Erythroblast (primary cell): ENCODE results near the gene C15orf39.

Source experiments
- GATA1 ChIP-seq: IDR thresholded peaks from 2 replicates; pipeline ENCODE4 v1.6.1; 2011; ENCODE audit warnings: low read depth, mild to moderate bottlenecking, control low read depth, low read length, moderate library complexity
- POLR2A ChIP-seq: IDR thresholded peaks from 2 replicates; pipeline ENCODE4 v1.6.1; 2011; ENCODE audit warnings: mild to moderate bottlenecking, low read length

DNA sequence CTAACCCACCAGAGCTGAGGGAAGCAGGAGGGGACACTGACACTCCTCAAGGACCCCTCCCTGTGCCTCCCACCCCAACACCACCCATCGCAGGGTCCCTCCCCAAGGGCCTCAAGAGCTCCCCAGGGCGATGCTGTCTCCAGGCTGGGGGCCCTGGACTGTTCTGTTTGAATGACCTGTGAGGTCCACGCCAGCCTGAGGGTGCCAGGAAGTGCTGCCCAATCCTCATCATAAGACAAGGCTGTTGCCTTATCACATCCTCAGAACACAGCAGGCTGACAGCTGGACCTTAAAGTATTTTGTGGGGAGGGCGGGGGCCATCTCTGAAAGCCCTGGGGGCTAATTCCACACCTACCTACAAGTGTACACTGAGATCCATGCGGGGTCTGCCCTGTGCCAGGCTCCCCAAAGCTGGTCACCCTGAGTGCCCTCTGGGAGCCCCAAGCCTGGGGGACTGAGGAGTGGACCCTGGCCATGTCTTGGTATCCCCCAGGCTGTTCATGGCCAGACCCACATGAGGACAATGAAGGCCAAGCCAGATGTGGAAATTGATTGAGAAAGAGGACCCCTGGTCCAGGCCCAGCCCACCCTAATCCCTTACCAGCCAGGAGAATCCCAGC is 32.6 kb downstream of the C15orf39 start:
- TF ChIP-seq POLR2A (no peak), GATA1 (no peak)
